Activated naive CD8-positive, alpha-beta T cell (primary cell): ENCODE data around the gene TSSK6.
A peak's percentile ranks its signal among the peaks of the same experiment; 100 is the strongest.

Source experiments
- H3K27ac Mint-ChIP-seq: one replicate; pipeline ENCODE4 v1.8.0; 2021; ENCODE audit warnings: mixed read lengths
- H3K27me3 Mint-ChIP-seq: one replicate; pipeline ENCODE4 v1.8.0; 2021; ENCODE audit warnings: mixed read lengths
- H3K36me3 Mint-ChIP-seq: one replicate; pipeline ENCODE4 v1.8.0; 2021; ENCODE audit warnings: mixed read lengths
- H3K4me1 Mint-ChIP-seq: one replicate; pipeline ENCODE4 v1.8.0; 2021; ENCODE audit warnings: low read depth, mixed read lengths
- H3K4me3 Mint-ChIP-seq: one replicate; pipeline ENCODE4 v1.8.0; 2021; ENCODE audit warnings: mild to moderate bottlenecking, mixed read lengths
- H3K9me3 Mint-ChIP-seq: one replicate; pipeline ENCODE4 v1.8.0; 2021; ENCODE audit warnings: low read depth, mixed read lengths

TSSK6 gene

GRCh38 chr19:19508217-19508616 lies 7.1 kb downstream of the TSSK6 start:
- Mint-ChIP-seq H3K36me3 (no peaks in the 10 kb centered on the region), H3K4me3 (no peak overlapping the region), H3K27ac (no peak overlapping the region), H3K4me1 (peaks cover 2% of the 10 kb centered on the region), H3K27me3 (no peaks in the 10 kb centered on the region), H3K9me3 (no peaks in the 10 kb centered on the region)

GRCh38 chr19:19507354-19507753 lies 8.0 kb downstream of the TSSK6 start:
- Mint-ChIP-seq H3K9me3 (no peaks in the 10 kb centered on the region), H3K4me3 (no peak overlapping the region), H3K4me1 (peaks cover 2% of the 10 kb centered on the region), H3K27ac (no peak overlapping the region), H3K27me3 (no peaks in the 10 kb centered on the region), H3K36me3 (no peaks in the 10 kb centered on the region)

- no peaks in the 10 kb centered on the region for H3K4me1 Mint-ChIP-seq
- H3K27ac Mint-ChIP-seq = no peak overlapping the region
- no peaks in the 10 kb centered on the region for H3K9me3 Mint-ChIP-seq
- H3K36me3 Mint-ChIP-seq = no peaks in the 10 kb centered on the region
- H3K4me3 Mint-ChIP-seq = no peak overlapping the region
- no peaks in the 10 kb centered on the region for H3K27me3 Mint-ChIP-seq
Measured at GRCh38 chr19:19506592-19506991, 8.8 kb downstream of the TSSK6 start.

GRCh38 chr19:19505669-19506326 lies 9.6 kb downstream of the TSSK6 start:
- Mint-ChIP-seq H3K9me3 (no peaks in the 10 kb centered on the region), H3K36me3 (no peaks in the 10 kb centered on the region), H3K4me1 (no peaks in the 10 kb centered on the region), H3K27me3 (no peaks in the 10 kb centered on the region), H3K4me3 (no peak overlapping the region), H3K27ac (no peak overlapping the region)

- H3K4me1 Mint-ChIP-seq = no peaks in the 10 kb centered on the region
- no peaks in the 10 kb centered on the region for H3K36me3 Mint-ChIP-seq
- no peak overlapping the region for H3K27ac Mint-ChIP-seq
- no peaks in the 10 kb centered on the region for H3K9me3 Mint-ChIP-seq
- H3K4me3 Mint-ChIP-seq = no peak overlapping the region
- no peaks in the 10 kb centered on the region for H3K27me3 Mint-ChIP-seq
Measured at GRCh38 chr19:19504754-19505668, 10.3 kb downstream of the TSSK6 start.

GRCh38 chr19:19502808-19503602 lies 12.3 kb downstream of the TSSK6 start:
- no peaks in the 10 kb centered on the region for H3K4me1 Mint-ChIP-seq
- H3K36me3 Mint-ChIP-seq = no peaks in the 10 kb centered on the region
- no peaks in the 10 kb centered on the region for H3K9me3 Mint-ChIP-seq
- H3K27ac Mint-ChIP-seq = peak overlapping the region; percentile 61
- H3K4me3 Mint-ChIP-seq = no peak overlapping the region
- H3K27me3 Mint-ChIP-seq = no peaks in the 10 kb centered on the region

GRCh38 chr19:19502281-19502680 lies 13.1 kb downstream of the TSSK6 start:
- no peaks in the 10 kb centered on the region for H3K27me3 Mint-ChIP-seq
- H3K9me3 Mint-ChIP-seq = no peaks in the 10 kb centered on the region
- H3K36me3 Mint-ChIP-seq = no peaks in the 10 kb centered on the region
- no peaks in the 10 kb centered on the region for H3K4me1 Mint-ChIP-seq
- no peak overlapping the region for H3K4me3 Mint-ChIP-seq
- no peak overlapping the region for H3K27ac Mint-ChIP-seq

- Mint-ChIP-seq H3K27ac (no peak overlapping the region), H3K9me3 (no peaks in the 10 kb centered on the region), H3K36me3 (no peaks in the 10 kb centered on the region), H3K27me3 (no peaks in the 10 kb centered on the region), H3K4me1 (no peaks in the 10 kb centered on the region), H3K4me3 (no peak overlapping the region)
Measured at GRCh38 chr19:19501798-19502197, 13.6 kb downstream of the TSSK6 start.

GRCh38 chr19:19500975-19501644 lies 14.2 kb downstream of the TSSK6 start:
- no peaks in the 10 kb centered on the region for H3K4me1 Mint-ChIP-seq
- H3K4me3 Mint-ChIP-seq = no peak overlapping the region
- H3K27me3 Mint-ChIP-seq = no peaks in the 10 kb centered on the region
- no peak overlapping the region for H3K27ac Mint-ChIP-seq
- H3K9me3 Mint-ChIP-seq = no peaks in the 10 kb centered on the region
- H3K36me3 Mint-ChIP-seq = no peaks in the 10 kb centered on the region

- Mint-ChIP-seq H3K4me1 (peaks cover 3% of the 10 kb centered on the region), H3K9me3 (no peaks in the 10 kb centered on the region), H3K27me3 (no peaks in the 10 kb centered on the region), H3K36me3 (no peaks in the 10 kb centered on the region), H3K4me3 (no peak overlapping the region), H3K27ac (no peak overlapping the region)
Measured at GRCh38 chr19:19499272-19499995, 15.9 kb downstream of the TSSK6 start.

- H3K9me3 Mint-ChIP-seq = no peaks in the 10 kb centered on the region
- no peak overlapping the region for H3K27ac Mint-ChIP-seq
- H3K36me3 Mint-ChIP-seq = no peaks in the 10 kb centered on the region
- no peak overlapping the region for H3K4me3 Mint-ChIP-seq
- H3K4me1 Mint-ChIP-seq = peaks cover 3% of the 10 kb centered on the region
- no peaks in the 10 kb centered on the region for H3K27me3 Mint-ChIP-seq
Measured at GRCh38 chr19:19498255-19498991, 16.9 kb downstream of the TSSK6 start.

GRCh38 chr19:19495614-19496603 lies 19.4 kb downstream of the TSSK6 start:
- Mint-ChIP-seq H3K4me1 (peaks cover 3% of the 10 kb centered on the region), H3K36me3 (no peaks in the 10 kb centered on the region), H3K9me3 (no peaks in the 10 kb centered on the region), H3K4me3 (no peak overlapping the region), H3K27ac (no peak overlapping the region), H3K27me3 (no peaks in the 10 kb centered on the region)
